Measurements from ENCODE around the gene CFAP119. TPM values are rescaled to one million over a fixed set of nuclear protein-coding genes. Genes with fewer than 3 reads are reported as not detected.

Gene CFAP119
- polyA plus RNA-seq, 1 donor (not counting 4 experiments of a cell fraction or from before 2014, with no cell fraction given), result 3.0 TPM

- no peak for TF ChIP-seq CTCF (optimal IDR thresholded peaks at IDR 0.05 in 1 of 3, IDR thresholded peaks at IDR 0.05 in 1 of 3, conservative IDR thresholded peaks at IDR 0.05 in 1 of 3; ENCODE audit: extremely low read depth in 1 of 3, insufficient read depth in 2 of 3, low read length in 3 of 3)
- TF ChIP-seq EZH2 (IDR thresholded peaks at IDR 0.05; ENCODE audit: low read length), result no peak
- no peak overlapping the region for H3K9ac ChIP-seq (ENCODE audit: control insufficient read depth, extremely low read depth, insufficient read depth, low read length)
- peaks cover 43 to 47% of the 10 kb centered on the region in 2 experiments for H3K36me3 ChIP-seq (ENCODE audit: control insufficient read depth in 2 of 2, extremely low read depth in 1 of 2, insufficient read depth in 2 of 2, low read length in 2 of 2)
- no peaks in the 10 kb centered on the region for H4K20me1 ChIP-seq (ENCODE audit: control insufficient read depth, extremely low read depth, insufficient read depth, low read length)
- H3K4me1 ChIP-seq (ENCODE audit: control insufficient read depth, extremely low read depth, insufficient read depth, low read length), result peaks cover 8% of the 10 kb centered on the region
- H3K4me2 ChIP-seq (ENCODE audit: control insufficient read depth, extremely low read depth, insufficient read depth, low read depth, low read length), result no peak overlapping the region
- dilution Hi-C loops (cut with MboI; ENCODE audit: extremely low pct_ligation_motif_present, low sequenced_read_pairs), result no loop called here
- FAIRE-seq (no peak), DNase-seq (ENCODE audit: low read depth, low spot score) (no peak)
- peaks cover 30% of the 10 kb centered on the region for H3K79me2 ChIP-seq (ENCODE audit: control insufficient read depth, insufficient read depth, low read length)
- no peaks in the 10 kb centered on the region for H3K9me3 ChIP-seq (ENCODE audit: control insufficient read depth, low read depth, low read length)
- H3K27ac ChIP-seq (ENCODE audit: control insufficient read depth, insufficient read depth, low read length), result no peak overlapping the region
- no peak overlapping the region for H3K4me3 ChIP-seq (ENCODE audit: control insufficient read depth in 2 of 3, extremely low read depth in 1 of 3, insufficient read depth in 2 of 3, low read depth in 1 of 3, low read length in 3 of 3)
- no peaks in the 10 kb centered on the region for H3K27me3 ChIP-seq (ENCODE audit: control insufficient read depth, extremely low read depth, insufficient read depth, low read length)
- no peak overlapping the region for H2AFZ ChIP-seq (ENCODE audit: control insufficient read depth, low read length)
- H3K9me1 ChIP-seq (ENCODE audit: control insufficient read depth, extremely low read depth, insufficient read depth, low read length), result no peaks in the 10 kb centered on the region
These were observed 33.5 kb downstream of the CFAP119 start for GRCh38 chr16:30728321-30728720.

- Histone ChIP-seq H3K27me3 (ENCODE audit: control insufficient read depth, extremely low read depth, insufficient read depth, low read length) (no peaks in the 10 kb centered on the region), H3K27ac (ENCODE audit: control insufficient read depth, insufficient read depth, low read length) (no peak overlapping the region), H2AFZ (ENCODE audit: control insufficient read depth, low read length) (no peak overlapping the region), H3K79me2 (ENCODE audit: control insufficient read depth, insufficient read depth, low read length) (peaks cover 35% of the 10 kb centered on the region), H3K9ac (ENCODE audit: control insufficient read depth, extremely low read depth, insufficient read depth, low read length) (no peak overlapping the region), H3K36me3 (ENCODE audit: control insufficient read depth in 2 of 2, extremely low read depth in 1 of 2, insufficient read depth in 2 of 2, low read length in 2 of 2) (peaks cover 55 to 60% of the 10 kb centered on the region in 2 experiments), H3K9me3 (ENCODE audit: control insufficient read depth, low read depth, low read length) (no peaks in the 10 kb centered on the region), H3K4me2 (ENCODE audit: control insufficient read depth, extremely low read depth, insufficient read depth, low read depth, low read length) (no peak overlapping the region), H3K9me1 (ENCODE audit: control insufficient read depth, extremely low read depth, insufficient read depth, low read length) (no peaks in the 10 kb centered on the region), H3K4me1 (ENCODE audit: control insufficient read depth, extremely low read depth, insufficient read depth, low read length) (no peaks in the 10 kb centered on the region), H4K20me1 (ENCODE audit: control insufficient read depth, extremely low read depth, insufficient read depth, low read length) (no peaks in the 10 kb centered on the region), H3K4me3 (ENCODE audit: control insufficient read depth in 2 of 3, extremely low read depth in 1 of 3, insufficient read depth in 2 of 3, low read depth in 1 of 3, low read length in 3 of 3) (no peak overlapping the region)
- FAIRE-seq (no peak), DNase-seq (ENCODE audit: low read depth, low spot score) (no peak)
- dilution Hi-C loops (cut with MboI; ENCODE audit: extremely low pct_ligation_motif_present, low sequenced_read_pairs), result no loop called here
- TF ChIP-seq CTCF (optimal IDR thresholded peaks at IDR 0.05 in 1 of 3, IDR thresholded peaks at IDR 0.05 in 1 of 3, conservative IDR thresholded peaks at IDR 0.05 in 1 of 3; ENCODE audit: extremely low read depth in 1 of 3, insufficient read depth in 2 of 3, low read length in 3 of 3), result no peak
- no peak for TF ChIP-seq EZH2 (IDR thresholded peaks at IDR 0.05; ENCODE audit: low read length)
These were observed 36.5 kb downstream of the CFAP119 start for GRCh38 chr16:30725418-30725792.
